ENCODE measurements around the gene BRIX1.

DNA sequence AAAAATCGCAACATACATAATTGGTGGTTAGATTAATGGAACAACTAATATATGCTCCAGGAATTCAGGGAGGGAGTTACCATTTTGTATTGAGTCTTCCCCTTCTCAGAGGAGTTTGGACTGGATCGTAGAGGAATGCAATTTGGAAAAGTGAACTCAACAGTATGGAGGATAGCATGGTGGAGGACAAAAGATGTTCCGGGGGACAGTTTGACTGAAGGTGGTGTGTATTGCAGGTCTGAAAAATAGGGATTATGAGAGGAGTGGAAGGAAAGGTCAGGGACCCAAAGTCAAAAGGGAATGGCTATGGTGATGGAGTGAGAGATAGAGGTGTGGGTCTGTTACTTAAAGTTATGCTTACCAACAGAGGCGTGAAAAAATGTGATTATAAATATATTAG lies 15.4 kb downstream of the BRIX1 start:
- TF ChIP-seq EZH2phosphoT487 (IDR thresholded peaks at IDR 0.05; ENCODE audit: unreplicated experiment) (no peak), POLR2AphosphoS5 (IDR thresholded peaks at IDR 0.05; ENCODE audit: low read depth) (no peak)
- TF ChIP-seq, protein P1, sequence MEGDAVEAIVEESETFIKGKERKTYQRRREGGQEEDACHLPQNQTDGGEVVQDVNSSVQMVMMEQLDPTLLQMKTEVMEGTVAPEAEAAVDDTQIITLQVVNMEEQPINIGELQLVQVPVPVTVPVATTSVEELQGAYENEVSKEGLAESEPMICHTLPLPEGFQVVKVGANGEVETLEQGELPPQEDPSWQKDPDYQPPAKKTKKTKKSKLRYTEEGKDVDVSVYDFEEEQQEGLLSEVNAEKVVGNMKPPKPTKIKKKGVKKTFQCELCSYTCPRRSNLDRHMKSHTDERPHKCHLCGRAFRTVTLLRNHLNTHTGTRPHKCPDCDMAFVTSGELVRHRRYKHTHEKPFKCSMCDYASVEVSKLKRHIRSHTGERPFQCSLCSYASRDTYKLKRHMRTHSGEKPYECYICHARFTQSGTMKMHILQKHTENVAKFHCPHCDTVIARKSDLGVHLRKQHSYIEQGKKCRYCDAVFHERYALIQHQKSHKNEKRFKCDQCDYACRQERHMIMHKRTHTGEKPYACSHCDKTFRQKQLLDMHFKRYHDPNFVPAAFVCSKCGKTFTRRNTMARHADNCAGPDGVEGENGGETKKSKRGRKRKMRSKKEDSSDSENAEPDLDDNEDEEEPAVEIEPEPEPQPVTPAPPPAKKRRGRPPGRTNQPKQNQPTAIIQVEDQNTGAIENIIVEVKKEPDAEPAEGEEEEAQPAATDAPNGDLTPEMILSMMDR (conservative IDR thresholded peaks at IDR 0.05; ENCODE audit: low read depth in 2 of 2), result no peak
